HepG2 (cell line): ENCODE results near the gene SLC16A7. TPM values are rescaled to one million over a fixed set of nuclear protein-coding genes. Genes with fewer than 3 reads are reported as not detected.
A peak's percentile ranks its signal among the peaks of the same experiment; 100 is the strongest.

ENCODE experiments used
- ATAC-seq: fragments of 200-7000 bp; cut with Tn5 transposase; 3 replicates; pipeline ENCODE4 v1.9.1; 2020; ENCODE audit warnings: mild to moderate bottlenecking, moderate library complexity
- BruUV-seq: library from RNA; stranded (reverse); fragments of 400-500 nt; replicated peaks from 2 replicates; lab custom pipeline; 2021; lab: Mats Ljungman, UMichigan
- CTCF ChIA-PET: fragments of 300-600 bp; formaldehyde crosslinking; extraction: SDS; loops from one replicate; lab custom pipeline; 2021; ENCODE audit warnings: low total read pairs, inconsistent platforms, low intra/inter-chr PET ratio; lab: Yijun Ruan, JAX
- POLR2A ChIA-PET: fragments of 350-600 bp; sonication (Branson Sonifier 250); formaldehyde crosslinking; loops from one replicate; lab custom pipeline; 2020; ENCODE audit warnings: antibody characterized with exemption, inconsistent platforms; lab: Yijun Ruan, JAX
- DNase-seq: peaks from one replicate; pipeline ENCODE4 v3.0.0-alpha.2; 2015; ENCODE audit warnings: low spot score
- FAIRE-seq: peaks from 3 replicates; lab custom pipeline; 2011; peaks lifted over from hg19 to GRCh38; lab: Jason Lieb, UNC
- H2AFZ ChIP-seq: one replicate; pipeline ENCODE4 v1.6.1; 2011; ENCODE audit warnings: low read length, inconsistent platforms
- H3K27ac ChIP-seq: fragments of 300-600 bp; 3 replicates; pipeline ENCODE4 v1.8.0; 2011; ENCODE audit warnings: mixed run types, mild to moderate bottlenecking, mixed read lengths, low read length, inconsistent platforms; ENCODE audit not compliant: insufficient read depth; ENCODE audit errors: extremely low read length
- H3K27me3 ChIP-seq, 2 experiments: fragments of 200-600 bp in 1 of 2; 2 replicates in 1 of 2; 3 replicates in 1 of 2; pipeline versions ENCODE4 v1.6.0 to v1.8.0; 2011; ENCODE audit warnings: low read length in 2 of 2, mild to moderate bottlenecking in 2 of 2, moderate library complexity in 2 of 2, inconsistent platforms in 1 of 2; ENCODE audit not compliant: insufficient read depth in 2 of 2, control insufficient read depth in 1 of 2
- H3K36me3 ChIP-seq, 2 experiments: fragments of 200-600 bp in 1 of 2; replicated peaks in 1 of 2; 2 replicates in 1 of 2; 3 replicates in 1 of 2; pipeline versions ENCODE4 v1.5.1 to v1.8.0; 2011; ENCODE audit warnings: low read length in 2 of 2, inconsistent platforms in 1 of 2; ENCODE audit not compliant: insufficient read depth in 2 of 2, control insufficient read depth in 1 of 2
- H3K4me1 ChIP-seq: 2 replicates; pipeline ENCODE4 v1.5.1; 2012; ENCODE audit warnings: low read length, inconsistent platforms; ENCODE audit not compliant: insufficient read depth
- H3K4me2 ChIP-seq: 2 replicates; pipeline ENCODE4 v1.6.0; 2011; ENCODE audit warnings: low read depth, low read length, inconsistent platforms
- H3K4me3 ChIP-seq, 3 experiments: fragments of 200-600 bp in 1 of 3; sonication (generic), shearing (Covaris generic) in 1 of 3; replicated peaks in 1 of 3; 2 replicates each; pipeline ENCODE4 v1.5.1; 2011 to 2016; ENCODE audit warnings: low read length in 3 of 3, inconsistent platforms in 2 of 3, low read depth in 2 of 3, mild to moderate bottlenecking in 2 of 3, control low read depth in 1 of 3, mixed read lengths in 1 of 3; ENCODE audit not compliant: insufficient read depth in 1 of 3
- H3K79me2 ChIP-seq: one replicate; pipeline ENCODE4 v1.6.1; 2011; ENCODE audit warnings: low read length, inconsistent platforms; ENCODE audit not compliant: insufficient read depth
- H3K9ac ChIP-seq: 2 replicates; pipeline ENCODE4 v1.6.0; 2011; ENCODE audit warnings: mild to moderate bottlenecking, low read depth, low read length, inconsistent platforms; ENCODE audit not compliant: insufficient read depth
- H3K9me3 ChIP-seq: 2 replicates; pipeline ENCODE4 v1.5.1; 2012; ENCODE audit warnings: mild to moderate bottlenecking, low read length
- H4K20me1 ChIP-seq: 2 replicates; pipeline ENCODE4 v1.6.0; 2011; ENCODE audit warnings: inconsistent platforms, mild to moderate bottlenecking, low read length, moderate library complexity; ENCODE audit not compliant: insufficient read depth
- CEBPB ChIP-seq: IDR thresholded peaks from 2 replicates; pipeline ENCODE4 v1.6.1; 2011; ENCODE audit warnings: low read depth, low read length, improper control_type of control experiment, borderline replicate concordance
- CHD4 ChIP-seq: fragments of 200-600 bp; sonication (generic); IDR thresholded peaks from 2 replicates; pipeline ENCODE4 v1.7.0; 2017; ENCODE audit warnings: mild to moderate bottlenecking, low read length, borderline replicate concordance
- DMAP1 ChIP-seq: IDR thresholded peaks from 2 replicates; pipeline ENCODE4 v1.6.1; 2016
- GATAD2A ChIP-seq: IDR thresholded peaks from 2 replicates; pipeline ENCODE4 v1.6.1; 2016
- LRRFIP1 ChIP-seq: sonication (generic); formaldehyde crosslinking; conservative IDR thresholded peaks from 2 replicates; pipeline ENCODE4 v1.4.0; 2020; ENCODE audit warnings: missing genetic modification reagents
- PITX1 ChIP-seq: sonication (generic); formaldehyde crosslinking; IDR thresholded peaks from 2 replicates; pipeline ENCODE4 v1.5.1; 2020; ENCODE audit warnings: mild to moderate bottlenecking, missing genetic modification reagents
- SMC3 ChIP-seq: IDR thresholded peaks from 2 replicates; pipeline ENCODE4 v1.6.1; 2011; ENCODE audit warnings: low read length, improper control_type of control experiment
- SOX13 ChIP-seq, 3 experiments: fragments of 450-650 bp in 1 of 3; sonication (generic) in 1 of 3; formaldehyde crosslinking in 1 of 3; IDR thresholded peaks in 2 of 3; conservative IDR thresholded peaks in 1 of 3; 2 replicates each; pipeline versions ENCODE4 v1.5.0 to v1.6.1; 2016 to 2020; ENCODE audit warnings: antibody characterized with exemption in 1 of 3, mild to moderate bottlenecking in 1 of 3, missing compliant biosample characterization in 1 of 3, missing genetic modification reagents in 1 of 3, moderate library complexity in 1 of 3
- ZC3H4 ChIP-seq: sonication (generic); formaldehyde crosslinking; IDR thresholded peaks from 2 replicates; pipeline ENCODE4 v1.4.0; 2020; ENCODE audit warnings: missing genetic modification reagents, borderline replicate concordance
- ZNF17 ChIP-seq: sonication (generic); formaldehyde crosslinking; IDR thresholded peaks from 2 replicates; pipeline ENCODE4 v1.5.0; 2020; ENCODE audit warnings: mild to moderate bottlenecking, missing genetic modification reagents
- ZZZ3 ChIP-seq: sonication (generic); formaldehyde crosslinking; IDR thresholded peaks from 2 replicates; pipeline ENCODE4 v1.4.0; 2020; ENCODE audit warnings: missing genetic modification reagents, mild to moderate bottlenecking, borderline replicate concordance
- WGBS: methylation state at CpG from one replicate; pipeline ENCODE4 v1.1.6; 2017; ENCODE audit warnings: low lambda C conversion rate; 5-methylcytosine and 5-hydroxymethylcytosine counted together
- in situ Hi-C: cut with HindIII; loops from 2 replicates; pipeline ENCODE4 v1.10.0; 2017; ENCODE audit warnings: low pct_unique_long_range_greater_than_20kb; ENCODE audit not compliant: extremely low pct_ligation_motif_present
- intact Hi-C: fragments of 100-400 bp; cut with micrococcal nuclease; formaldehyde crosslinking; loops from one replicate; pipeline ENCODE4 v1.10.0; 2022; ENCODE audit not compliant: unreplicated experiment
- polyA plus RNA-seq, 8 experiments: library from polyadenylated mRNA; depleted of rRNA in 3 of 8; stranded (reverse) in 7 of 8; unstranded in 1 of 8; fragments of >200 nt; fragmentation: Illumina TruSeq in 4 of 8; extraction: Trizol in 4 of 8; gene quantifications; 2 replicates each; pipeline versions ENCODE4 v1.2.1 to v1.2.3, GENCODE V29; 2011 to 2016; ENCODE audit warnings: low read depth in 4 of 8, missing spikeins in 1 of 8, mixed read lengths in 1 of 8; ENCODE audit not compliant: insufficient read depth in 1 of 8
- total RNA-seq, 5 experiments: library from RNA; depleted of rRNA; stranded (reverse); fragments of >200 nt; fragmentation: Illumina TruSeq; extraction: Trizol; gene quantifications; 2 replicates each; pipeline ENCODE4 v1.2.3, GENCODE V29; 2016; ENCODE audit warnings: low read depth in 1 of 5

The SLC16A7 gene
- total and polyA plus RNA-seq, 2 of the 13 experiments (the other 11 are each of a cell fraction or from before 2014, with no cell fraction given) = 1.3 to 1.6 TPM

GRCh38 chr12:59719701-59720100, 123.9 kb downstream of the SLC16A7 start:
- Histone ChIP-seq H3K79me2 (no peaks in the 10 kb centered on the region), H3K4me2 (no peak overlapping the region), H3K27ac (no peak overlapping the region), H4K20me1 (no peaks in the 10 kb centered on the region), H3K36me3 (no peaks in the 10 kb centered on the region), H3K27me3 (no peaks in the 10 kb centered on the region), H3K9ac (no peak overlapping the region), H2AFZ (no peak overlapping the region)
- CTCF ChIA-PET = no interaction called here
- no TSS peak for BruUV-seq
- FAIRE-seq (no peak), ATAC-seq (no peak)
- in situ Hi-C loops = no loop called here
- whole genome bisulfite sequencing = 20% methylated on average over 2 of the region's 2 CpGs
- intact Hi-C loops = no loop called here
- no peak for TF ChIP-seq SMC3
- TF ChIP-seq DMAP1 (CRISPR knock-in tag) = no peak
- no peak for TF ChIP-seq ZNF17 (CRISPR knock-in tag)
- no peak for TF ChIP-seq GATAD2A
- TF ChIP-seq ZC3H4 = no peak
- TF ChIP-seq ZZZ3 (CRISPR knock-in tag) = no peak
- no peak for TF ChIP-seq LRRFIP1
- TF ChIP-seq CHD4 = no peak
- TF ChIP-seq, all 625 proteins: peak for 0
- POLR2A ChIA-PET = no interaction called here
- Histone ChIP-seq H3K9me3 (peaks cover 3% of the 10 kb centered on the region; the same call in 1 of the 2 replicates), H3K4me3 (no peak overlapping the region), H3K4me1 (peaks cover 12% of the 10 kb centered on the region; the same call in 1 of the 2 replicates)
- no peak for DNase-seq

DNA sequence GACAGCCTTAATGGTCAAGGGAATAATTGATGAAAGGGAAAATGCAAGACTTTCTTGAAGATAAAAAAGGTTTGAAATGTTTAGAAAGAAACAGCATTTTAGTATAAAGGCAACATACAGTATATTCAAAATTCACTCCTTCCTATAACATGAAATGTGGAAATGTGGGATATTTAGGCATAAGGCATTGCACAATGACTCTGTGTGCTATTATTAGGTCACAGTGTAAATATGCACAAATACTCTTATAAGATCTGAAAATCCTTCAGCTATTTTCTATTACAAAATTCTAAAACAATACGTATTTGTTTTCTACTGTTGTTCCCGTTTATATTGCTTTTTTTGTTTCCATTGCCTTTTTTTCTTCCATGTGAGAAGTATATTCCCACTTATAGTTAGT, 127.7 kb downstream of the SLC16A7 start:
- peaks cover 12% of the 10 kb centered on the region; the same call in 1 of the 2 replicates for H3K4me1 ChIP-seq
- peak overlapping the region; percentile 46 for H3K27ac ChIP-seq
- H3K4me2 ChIP-seq = no peak overlapping the region
- H3K9ac ChIP-seq = no peak overlapping the region
- no peaks in the 10 kb centered on the region for H4K20me1 ChIP-seq
- 11% methylated on average over 2 of the region's 2 CpGs for WGBS
- no peaks in the 10 kb centered on the region for H3K27me3 ChIP-seq
- no peaks in the 10 kb centered on the region for H3K79me2 ChIP-seq
- H3K9me3 ChIP-seq = peaks cover 3% of the 10 kb centered on the region; the same call in 1 of the 2 replicates
- CTCF ChIA-PET = no interaction called here
- no peak overlapping the region for H2AFZ ChIP-seq
- FAIRE-seq (no peak), DNase-seq (peak; percentile 4), ATAC-seq (no peak)
- intact Hi-C loops = no loop called here
- POLR2A ChIA-PET = no interaction called here
- no TSS peak for BruUV-seq
- no peak overlapping the region for H3K4me3 ChIP-seq
- in situ Hi-C loops = no loop called here
- no peaks in the 10 kb centered on the region for H3K36me3 ChIP-seq
- no peak for TF ChIP-seq SOX13 (IDR thresholded peaks at IDR 0.05)
- TF ChIP-seq SOX13 (CRISPR knock-in tag; conservative IDR thresholded peaks at IDR 0.05 in 1 of 2, IDR thresholded peaks at IDR 0.05 in 1 of 2) = peak in 1 of 2 experiments; percentile 15; a peak in 1 of 4 replicates
- no peak for TF ChIP-seq PITX1
- peak; percentile 59; the same call in 1 of the 2 replicates for TF ChIP-seq CEBPB
